Occipital lobe (tissue), 2 donors: Measurements from ENCODE around the gene PTPRN2. TPM values are rescaled to one million over a fixed set of nuclear protein-coding genes. Genes with fewer than 3 reads are reported as not detected.

Source experiments
- DNase-seq: peaks from one replicate; lab custom pipeline; 2025; lab: John Stamatoyannopoulos, UW
- total RNA-seq: library from RNA; depleted of rRNA; stranded (reverse); fragments of >200 nt; gene quantifications from one replicate; pipeline ENCODE4 v1.2.3, GENCODE V29; 2014

Gene PTPRN2
- total RNA-seq, 1 donor from 2014 or later: 62.2 TPM

GRCh38 chr7:158019726-158020705, 567.6 kb downstream of the PTPRN2 start:
- DNase-seq: no peak

GRCh38 chr7:158018971-158019645, 568.5 kb downstream of the PTPRN2 start:
- DNase-seq: no peak

- no peak for DNase-seq
Observed at GRCh38 chr7:158018098-158018762, 569.4 kb downstream of the PTPRN2 start.

GRCh38 chr7:158017111-158018097, 570.2 kb downstream of the PTPRN2 start:
- DNase-seq: no peak

DNA sequence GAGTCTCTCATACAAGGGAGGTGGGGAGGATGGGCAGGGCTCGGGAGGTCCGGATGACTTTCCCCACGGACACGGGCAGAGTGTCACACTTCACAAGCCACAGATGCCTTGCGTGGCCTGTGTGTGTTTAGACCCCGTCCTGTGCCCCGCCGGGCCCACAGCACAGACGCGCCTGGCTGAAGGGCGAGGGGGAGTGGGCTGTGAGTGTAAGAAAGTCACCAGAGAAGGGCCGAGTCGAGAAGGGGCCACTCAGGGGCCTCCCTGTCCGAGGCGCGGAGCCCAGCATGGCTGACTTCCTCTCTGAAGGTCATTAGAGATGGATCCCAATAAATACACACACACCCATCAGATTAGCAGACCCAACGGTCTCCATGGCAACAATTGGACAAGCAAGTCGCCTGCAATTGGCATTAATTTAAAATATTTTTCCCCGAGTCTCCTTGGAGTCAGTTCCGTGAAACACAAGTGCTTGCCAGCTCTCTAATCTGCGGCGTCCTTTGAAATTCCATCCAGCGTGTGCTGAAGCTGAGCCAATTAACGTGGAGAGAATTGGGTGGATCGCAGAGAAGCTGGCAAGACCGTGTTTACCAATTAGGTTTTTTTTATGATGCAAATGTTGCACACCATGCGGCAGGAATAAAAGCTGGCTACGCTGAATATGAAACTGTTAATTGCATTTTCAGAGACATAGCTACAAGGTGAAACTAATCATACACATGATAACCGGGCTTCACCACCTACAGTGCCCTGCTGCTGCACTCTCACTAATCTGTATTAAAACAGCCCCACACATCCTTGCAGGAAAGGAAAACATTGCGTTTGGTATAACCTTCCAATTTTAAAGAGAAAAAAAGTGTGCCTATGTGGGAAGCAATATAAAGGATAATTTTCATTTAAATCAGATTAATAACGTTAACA, 571.2 kb downstream of the PTPRN2 start:
- DNase-seq: no peak

DNA sequence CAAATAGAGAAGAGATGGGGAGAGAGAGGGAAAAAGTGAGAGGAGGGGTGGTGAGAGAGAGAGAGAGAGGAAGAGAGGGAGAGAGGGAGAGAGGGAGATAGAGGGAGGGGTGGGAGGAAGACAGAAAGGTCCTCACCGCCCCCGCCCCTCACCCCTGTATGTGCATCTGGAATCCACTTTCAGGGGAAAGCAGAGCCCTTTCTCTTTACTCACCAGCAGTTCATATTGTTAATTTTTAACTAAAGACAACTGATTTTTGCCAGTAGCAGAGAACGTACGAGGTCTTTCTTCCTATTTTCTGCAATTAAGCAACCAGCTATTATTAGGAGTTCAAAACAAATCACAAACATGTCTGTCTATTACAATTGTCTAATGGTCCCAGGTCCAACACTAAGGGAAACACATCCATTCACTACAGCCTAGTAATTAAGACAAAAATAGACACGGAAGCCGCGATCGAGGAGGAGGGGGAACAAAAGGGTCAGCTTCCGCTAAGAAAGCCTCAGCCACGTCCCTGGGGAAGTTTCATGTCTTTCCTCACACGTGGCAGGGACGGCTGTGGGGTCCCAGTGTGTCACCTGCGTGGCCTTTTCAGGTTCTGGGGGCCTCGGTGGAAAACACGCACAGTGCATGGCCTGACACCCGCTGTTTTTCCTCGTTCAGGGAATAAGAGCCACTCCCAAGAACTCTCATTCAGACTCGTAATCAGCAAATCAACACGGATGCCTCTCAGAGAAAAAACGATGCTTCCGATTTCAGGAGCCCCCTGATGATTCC, 572.0 kb downstream of the PTPRN2 start:
- no peak for DNase-seq

DNA sequence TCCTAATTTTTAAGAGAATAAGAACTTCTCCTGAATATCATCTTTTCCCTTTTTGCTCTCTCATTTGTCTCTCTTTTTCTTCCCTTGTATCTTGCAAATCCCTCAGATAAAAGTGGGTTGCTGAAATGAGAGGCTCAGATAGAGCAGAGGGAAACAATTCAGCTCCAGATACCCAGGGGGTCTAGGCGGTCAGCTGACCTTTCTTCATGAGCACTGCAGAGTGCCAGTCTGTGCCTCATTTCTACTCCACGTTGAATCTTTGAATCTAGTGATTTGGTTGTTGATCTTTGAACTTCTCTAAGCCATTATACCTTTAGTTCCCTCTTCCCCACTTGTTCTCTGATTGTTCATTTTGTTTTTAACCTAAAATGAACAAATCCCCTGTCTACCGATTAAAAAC, 572.6 kb downstream of the PTPRN2 start:
- DNase-seq: no peak

DNA sequence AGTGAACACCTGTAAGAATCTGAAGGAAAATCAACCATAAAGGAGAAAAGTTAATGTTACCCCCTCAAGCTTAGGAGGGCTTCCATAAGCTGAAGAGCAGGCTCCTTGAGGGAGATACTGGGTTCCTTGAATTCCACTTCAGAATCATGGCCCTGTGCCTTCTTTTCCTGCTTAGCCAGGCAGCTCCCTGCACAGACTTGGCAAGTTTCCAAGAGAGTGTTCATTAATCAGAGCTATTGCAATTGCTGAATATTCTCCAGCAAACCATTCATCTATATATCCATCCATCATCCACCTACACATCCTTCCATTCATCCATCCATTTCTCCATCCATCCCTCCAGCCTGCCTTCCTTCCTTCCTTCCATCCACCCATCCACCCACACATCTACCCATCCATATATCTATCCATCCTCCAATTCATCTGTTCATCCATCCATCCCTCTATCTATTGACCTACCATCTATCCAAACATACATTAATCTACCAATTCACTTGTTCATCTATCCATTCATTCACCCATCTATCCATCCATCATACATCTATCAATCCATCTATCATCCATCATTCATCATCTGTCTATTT, 574.4 kb downstream of the PTPRN2 start:
- no peak for DNase-seq

- DNase-seq: no peak
Observed at GRCh38 chr7:158011941-158012340, 575.7 kb downstream of the PTPRN2 start.

DNA sequence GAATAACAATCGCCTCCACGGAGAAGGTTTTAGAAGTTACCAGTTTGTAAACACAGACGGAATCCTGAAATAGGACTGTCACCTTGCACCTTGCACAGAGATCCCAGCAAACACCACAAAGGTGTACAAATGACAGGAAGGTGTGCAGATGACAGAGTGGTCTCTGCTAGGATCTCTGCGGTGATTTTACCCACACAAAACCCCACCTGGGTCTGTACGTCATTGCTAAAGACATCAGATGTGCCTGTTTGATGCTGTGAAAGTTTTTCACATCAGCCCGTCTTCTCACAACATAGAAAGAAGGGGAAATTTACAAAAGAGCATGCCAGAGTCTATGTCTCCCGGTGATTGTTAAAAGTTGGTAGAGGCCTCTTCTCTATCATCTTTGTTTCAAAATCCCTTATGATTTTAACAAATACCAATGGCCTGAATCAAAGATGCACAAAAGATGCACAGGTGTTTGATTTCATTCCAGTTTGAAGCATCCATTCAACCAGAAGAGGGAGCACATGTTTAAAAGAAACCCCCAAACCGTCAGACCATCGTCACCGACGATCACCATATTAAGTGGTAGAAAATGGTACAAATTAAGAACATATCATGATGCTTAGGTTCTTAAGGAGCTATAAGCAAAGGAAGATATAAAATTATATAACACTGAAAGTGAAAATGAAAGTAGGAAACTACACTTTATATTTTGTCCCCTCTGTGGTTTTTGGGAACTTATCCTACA, 576.5 kb downstream of the PTPRN2 start:
- DNase-seq: no peak

GRCh38 chr7:158009886-158010285, 577.7 kb downstream of the PTPRN2 start:
- no peak for DNase-seq

DNA sequence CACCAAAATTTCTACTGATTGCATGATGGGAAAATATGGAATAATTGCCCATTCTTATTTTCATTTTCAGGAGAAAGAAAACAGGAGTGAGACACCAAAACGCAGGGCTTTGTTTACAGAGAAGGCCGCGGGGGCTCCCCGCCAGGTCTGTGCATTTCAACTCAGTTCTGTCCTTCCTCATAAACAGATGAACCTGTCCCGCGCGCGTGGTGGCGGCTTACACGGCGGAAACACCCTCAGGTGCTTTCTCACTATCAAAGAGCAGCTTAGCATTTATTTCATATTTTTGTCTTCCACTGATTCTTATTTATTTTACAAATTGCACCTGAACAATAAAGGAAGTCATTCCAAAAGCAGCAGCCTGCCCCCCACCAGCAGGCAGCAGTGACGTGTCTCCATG, 579.4 kb downstream of the PTPRN2 start:
- no peak for DNase-seq

DNA sequence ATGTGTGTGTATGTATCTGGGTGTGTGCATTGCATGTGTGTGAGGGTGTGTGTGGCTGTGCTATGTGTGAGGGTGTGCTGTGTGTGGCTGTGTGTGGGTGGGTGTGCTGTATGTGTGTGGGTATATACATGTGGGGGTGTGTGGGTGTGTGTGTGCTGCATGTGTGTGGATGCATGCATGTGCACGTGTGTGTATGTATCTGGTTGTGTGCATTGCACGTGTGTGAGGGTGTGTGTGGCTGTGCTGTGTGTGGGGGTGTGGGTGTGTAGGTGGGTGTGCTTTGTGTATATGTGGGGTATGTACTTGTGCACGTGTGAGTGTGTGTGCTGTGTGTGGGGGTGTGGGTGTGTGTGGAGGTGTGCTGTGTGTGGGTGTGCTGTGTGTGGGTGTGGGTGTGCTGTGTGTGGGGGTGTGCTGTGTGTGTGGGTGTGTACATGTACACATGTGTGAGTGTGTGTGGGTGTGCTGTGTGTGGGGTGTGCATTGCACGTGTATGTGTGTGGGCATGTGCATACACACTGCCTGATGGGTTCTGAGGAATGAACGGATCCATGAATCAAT, 579.8 kb downstream of the PTPRN2 start:
- no peak for DNase-seq

DNA sequence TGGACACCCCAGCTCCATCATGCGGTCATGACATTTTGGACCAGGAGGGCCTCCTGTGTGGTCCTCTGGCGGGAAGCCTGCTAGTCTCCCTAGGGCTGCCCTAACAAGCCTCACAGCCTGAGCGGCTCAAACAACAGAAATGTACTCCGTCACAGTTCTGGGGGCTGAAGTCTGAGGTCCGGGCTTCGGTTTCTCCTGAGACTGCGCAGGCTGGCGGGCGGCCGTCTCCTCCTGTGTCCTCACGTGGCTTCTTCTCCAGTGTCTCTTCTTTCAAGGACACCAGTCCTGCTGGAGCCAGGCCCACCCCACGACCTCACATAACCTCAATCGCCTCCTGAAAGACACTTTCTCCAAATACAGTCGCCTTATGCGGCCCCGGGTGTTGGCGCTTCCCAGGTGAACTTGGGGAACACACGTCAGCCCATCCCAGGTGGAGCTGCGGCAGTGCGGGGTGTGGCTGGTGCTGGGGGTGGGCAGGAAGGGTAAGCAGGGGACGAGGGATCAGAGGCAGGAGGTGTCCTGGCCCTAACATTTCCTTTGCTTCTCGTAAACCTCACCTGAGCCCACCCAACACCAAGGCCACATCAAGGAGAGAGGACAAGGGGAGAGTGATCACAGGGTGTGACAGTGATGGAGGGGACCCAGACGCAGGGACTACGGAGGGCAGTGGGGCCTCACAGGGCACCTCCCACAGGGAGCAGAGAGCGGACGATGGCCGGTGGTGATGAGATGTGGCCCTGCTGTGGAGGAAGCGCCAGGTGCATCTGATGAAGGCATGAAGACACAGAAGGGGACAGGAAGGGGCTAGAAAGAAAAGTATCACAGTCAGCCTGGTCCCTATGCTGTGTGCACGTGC, 580.6 kb downstream of the PTPRN2 start:
- no peak for DNase-seq

GRCh38 chr7:158005531-158005930, 582.1 kb downstream of the PTPRN2 start:
- DNase-seq: no peak

GRCh38 chr7:158004123-158004490, 583.5 kb downstream of the PTPRN2 start:
- DNase-seq: no peak
